ENCODE data around the gene PTPN14.

- TF ChIP-seq CTCF (IDR thresholded peaks at IDR 0.05) = no peak
- TF ChIP-seq ZFX (IDR thresholded peaks at IDR 0.05; ENCODE audit: borderline replicate concordance) = no peak
Observed at GRCh38 chr1:214445831-214446614, 105.4 kb downstream of the PTPN14 start.

All from 22Rv1 (cell line).